HEK293 (cell line): Measurements from ENCODE around the gene PLEKHH3.
A peak's percentile ranks its signal among the peaks of the same experiment; 100 is the strongest.

Source experiments
- CTCF ChIA-PET: fragments of 350-600 bp; formaldehyde crosslinking; extraction: SDS; loops from one replicate; lab custom pipeline; 2021; ENCODE audit warnings: antibody characterized with exemption; lab: Yijun Ruan, JAX
- POLR2A ChIA-PET: fragments of 300-600 bp; formaldehyde crosslinking; extraction: SDS; loops from one replicate; lab custom pipeline; 2020; ENCODE audit warnings: antibody characterized with exemption, inconsistent platforms; lab: Yijun Ruan, JAX
- H3K27ac ChIP-seq: fragments of 200-500 bp; sonication (Bioruptor generic); 2 replicates; pipeline ENCODE4 v1.5.1; 2014; ENCODE audit warnings: low read depth, low read length, control low read depth, inconsistent platforms; ENCODE audit errors: extremely low read depth
- H3K36me3 ChIP-seq, 2 experiments: fragments of 200-500 bp in 1 of 2; sonication (Bioruptor generic) in 1 of 2; 1 replicate in 1 of 2; 2 replicates in 1 of 2; pipeline ENCODE4 v1.5.1; 2014 to 2017; ENCODE audit warnings: inconsistent platforms in 2 of 2, low read length in 2 of 2; ENCODE audit not compliant: control insufficient read depth in 2 of 2, insufficient read depth in 1 of 2
- H3K4me1 ChIP-seq: fragments of 200-500 bp; sonication (Bioruptor generic); 2 replicates; pipeline ENCODE4 v1.5.1; 2014; ENCODE audit warnings: mild to moderate bottlenecking, low read length, inconsistent platforms; ENCODE audit not compliant: control insufficient read depth, insufficient read depth
- H3K4me3 ChIP-seq: 2 replicates; pipeline ENCODE4 v1.5.1; 2011; ENCODE audit warnings: low read depth, mild to moderate bottlenecking, control low read depth, low read length, moderate library complexity
- H3K9me3 ChIP-seq: fragments of 200-500 bp; sonication (Bioruptor generic); 2 replicates; pipeline ENCODE4 v1.5.1; 2014; ENCODE audit warnings: low read depth, low read length, inconsistent platforms; ENCODE audit not compliant: control insufficient read depth, insufficient read depth
- BCL11B ChIP-seq: fragments of 450-650 bp; formaldehyde crosslinking; IDR thresholded peaks from 2 replicates; pipeline ENCODE4 v1.5.1; 2016; ENCODE audit warnings: low read depth, missing biosample characterization, missing genetic modification characterization
- GLIS2 ChIP-seq: fragments of 450-650 bp; formaldehyde crosslinking; IDR thresholded peaks from 2 replicates; pipeline ENCODE4 v1.5.1; 2016; ENCODE audit warnings: missing biosample characterization, missing genetic modification characterization
- IKZF3 ChIP-seq: fragments of 450-650 bp; IDR thresholded peaks from 2 replicates; pipeline ENCODE4 v1.5.0; 2018; ENCODE audit warnings: missing biosample characterization, mild to moderate bottlenecking, missing genetic modification characterization, moderate library complexity
- SP7 ChIP-seq: fragments of 450-650 bp; formaldehyde crosslinking; IDR thresholded peaks from 2 replicates; pipeline ENCODE4 v1.5.1; 2016; ENCODE audit warnings: missing biosample characterization, missing genetic modification characterization
- ZBTB17 ChIP-seq: fragments of 450-650 bp; formaldehyde crosslinking; IDR thresholded peaks from 2 replicates; pipeline ENCODE4 v1.5.1; 2016; ENCODE audit warnings: missing biosample characterization, missing genetic modification characterization
- ZBTB48 ChIP-seq: fragments of 450-650 bp; formaldehyde crosslinking; IDR thresholded peaks from 2 replicates; pipeline ENCODE4 v1.5.1; 2016; ENCODE audit warnings: missing biosample characterization, missing genetic modification characterization
- ZBTB6 ChIP-seq: fragments of 450-650 bp; formaldehyde crosslinking; IDR thresholded peaks from 2 replicates; pipeline ENCODE4 v1.5.1; 2017; ENCODE audit warnings: missing biosample characterization, missing genetic modification characterization
- ZEB2 ChIP-seq: fragments of 450-650 bp; formaldehyde crosslinking; IDR thresholded peaks from 2 replicates; pipeline ENCODE4 v1.5.1; 2016; ENCODE audit warnings: missing biosample characterization, missing genetic modification characterization
- ZIC2 ChIP-seq: fragments of 450-650 bp; formaldehyde crosslinking; IDR thresholded peaks from 2 replicates; pipeline ENCODE4 v1.5.1; 2016; ENCODE audit warnings: missing biosample characterization, missing genetic modification characterization
- ZNF18 ChIP-seq: fragments of 450-650 bp; formaldehyde crosslinking; IDR thresholded peaks from 2 replicates; pipeline ENCODE4 v1.5.1; 2016; ENCODE audit warnings: missing biosample characterization, missing genetic modification characterization
- ZNF2 ChIP-seq: fragments of 450-650 bp; formaldehyde crosslinking; IDR thresholded peaks from 2 replicates; pipeline ENCODE4 v1.5.1; 2016; ENCODE audit warnings: missing biosample characterization, missing genetic modification characterization
- ZNF335 ChIP-seq: fragments of 450-650 bp; formaldehyde crosslinking; conservative IDR thresholded peaks from 2 replicates; pipeline ENCODE4 v1.5.1; 2016; ENCODE audit warnings: missing biosample characterization, missing genetic modification characterization
- ZNF341 ChIP-seq: fragments of 450-650 bp; formaldehyde crosslinking; IDR thresholded peaks from 2 replicates; pipeline ENCODE4; 2016; ENCODE audit warnings: low read depth, missing biosample characterization, missing genetic modification characterization
- ZNF391 ChIP-seq: fragments of 450-650 bp; formaldehyde crosslinking; IDR thresholded peaks from 2 replicates; pipeline ENCODE4 v1.5.1; 2016; ENCODE audit warnings: low read depth, missing biosample characterization, missing genetic modification characterization, borderline replicate concordance
- ZNF548 ChIP-seq: fragments of 450-650 bp; formaldehyde crosslinking; IDR thresholded peaks from 2 replicates; pipeline ENCODE4 v1.5.1; 2016; ENCODE audit warnings: missing biosample characterization, missing genetic modification characterization
- ZNF580 ChIP-seq: fragments of 450-650 bp; formaldehyde crosslinking; IDR thresholded peaks from 2 replicates; pipeline ENCODE4 v1.5.1; 2016; ENCODE audit warnings: missing biosample characterization, missing genetic modification characterization
- ZNF600 ChIP-seq: fragments of 450-650 bp; formaldehyde crosslinking; IDR thresholded peaks from 2 replicates; pipeline ENCODE4 v1.5.1; 2016; ENCODE audit warnings: missing biosample characterization, missing genetic modification characterization
- ZNF610 ChIP-seq: fragments of 450-650 bp; formaldehyde crosslinking; IDR thresholded peaks from 2 replicates; pipeline ENCODE4 v1.5.1; 2016; ENCODE audit warnings: missing biosample characterization, missing genetic modification characterization, borderline replicate concordance
- ZNF623 ChIP-seq: fragments of 450-650 bp; formaldehyde crosslinking; IDR thresholded peaks from 2 replicates; pipeline ENCODE4 v1.5.1; 2016; ENCODE audit warnings: missing biosample characterization, missing genetic modification characterization
- ZNF624 ChIP-seq: fragments of 450-650 bp; formaldehyde crosslinking; IDR thresholded peaks from 2 replicates; pipeline ENCODE4 v1.5.1; 2017; ENCODE audit warnings: missing biosample characterization, missing genetic modification characterization
- ZNF629 ChIP-seq: fragments of 450-650 bp; formaldehyde crosslinking; IDR thresholded peaks from 2 replicates; pipeline ENCODE4 v1.5.1; 2017; ENCODE audit warnings: missing biosample characterization, missing genetic modification characterization
- ZNF76 ChIP-seq: fragments of 450-650 bp; formaldehyde crosslinking; IDR thresholded peaks from 2 replicates; pipeline ENCODE4; 2016; ENCODE audit warnings: low read depth, missing biosample characterization, missing genetic modification characterization, borderline replicate concordance
- ZNF785 ChIP-seq: fragments of 450-650 bp; formaldehyde crosslinking; IDR thresholded peaks from 2 replicates; pipeline ENCODE4 v1.5.1; 2016; ENCODE audit warnings: missing biosample characterization, missing genetic modification characterization
- TF ChIP-seq, protein P1 (sequence below): fragments of 450-650 bp; formaldehyde crosslinking; IDR thresholded peaks from 2 replicates; pipeline ENCODE4 v1.5.1; 2016; ENCODE audit warnings: missing biosample characterization, missing genetic modification characterization
- TF ChIP-seq, protein P2 (sequence below): fragments of 450-650 bp; IDR thresholded peaks from 2 replicates; pipeline ENCODE4 v1.5.1; 2018; ENCODE audit warnings: missing biosample characterization, mild to moderate bottlenecking, missing genetic modification characterization
- TF ChIP-seq, protein P3 (sequence below): fragments of 450-650 bp; formaldehyde crosslinking; IDR thresholded peaks from 2 replicates; pipeline ENCODE4; 2016; ENCODE audit warnings: missing biosample characterization, missing genetic modification characterization
- TF ChIP-seq, protein P4 (sequence below): fragments of 450-650 bp; formaldehyde crosslinking; IDR thresholded peaks from 2 replicates; pipeline ENCODE4 v1.5.1; 2017; ENCODE audit warnings: missing biosample characterization, mild to moderate bottlenecking, missing genetic modification characterization, moderate library complexity

PLEKHH3 gene

DNA sequence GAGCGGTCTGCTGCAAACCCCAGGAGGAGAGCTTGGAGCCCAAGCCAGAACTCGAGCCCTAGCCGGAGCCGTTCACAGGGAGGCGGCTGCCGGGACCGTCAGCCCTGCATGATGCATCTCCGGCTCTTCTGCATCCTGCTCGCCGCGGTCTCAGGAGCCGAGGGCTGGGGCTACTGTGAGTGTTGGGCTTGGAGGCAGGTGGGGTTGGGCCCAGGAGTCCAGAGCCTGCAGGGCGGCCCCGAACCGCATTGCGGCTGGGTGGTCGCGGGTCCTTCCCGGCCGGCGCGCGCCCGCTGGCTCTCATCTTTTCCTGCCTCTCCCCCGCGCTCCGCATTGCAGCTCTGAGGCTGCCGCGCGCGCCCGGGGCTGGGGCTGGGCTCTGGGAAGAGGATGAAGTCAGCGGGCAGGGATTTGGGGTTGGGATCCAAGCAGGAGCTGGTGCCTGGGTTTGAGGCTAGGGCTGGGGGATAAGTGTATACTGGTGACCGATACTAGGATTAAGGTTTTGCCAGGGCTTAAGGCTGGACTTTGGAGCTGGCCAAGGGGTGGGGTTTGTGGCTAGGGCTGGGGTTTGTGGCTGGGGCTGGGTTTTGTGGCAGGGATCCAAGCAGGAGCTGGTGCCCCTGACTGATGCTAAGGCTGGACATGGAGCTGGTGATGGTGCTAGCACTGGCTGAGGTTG lies 6.1 kb upstream of the PLEKHH3 start:
- ChIA-PET POLR2A (interaction anchor here (0.8 to 1.5 kb wide), 17 partner anchors 15 to 665 kb away, joined by 3 to 11 read pairs (median 4); partner anchors contain the start of genes BECN1, PSMC3IP, RETREG3 and TUBG1), CTCF (interaction anchor here (0.6 to 2.7 kb wide), 11 partner anchors 11 to 955 kb away, joined by 3 to 17 read pairs (median 3); partner anchors contain the start of gene PSMC3IP)
- H3K9me3 ChIP-seq = no peaks in the 10 kb centered on the region
- peak overlapping the region; percentile 60 for H3K4me3 ChIP-seq
- peaks cover 12% of the 10 kb centered on the region for H3K4me1 ChIP-seq
- H3K36me3 ChIP-seq = peaks cover 0 to 18% of the 10 kb centered on the region in 2 experiments; a peak in 1 of 3 replicates
- peak overlapping the region; percentile 48; the same call in 1 of the 2 replicates for H3K27ac ChIP-seq
- TF ChIP-seq, protein P1, sequence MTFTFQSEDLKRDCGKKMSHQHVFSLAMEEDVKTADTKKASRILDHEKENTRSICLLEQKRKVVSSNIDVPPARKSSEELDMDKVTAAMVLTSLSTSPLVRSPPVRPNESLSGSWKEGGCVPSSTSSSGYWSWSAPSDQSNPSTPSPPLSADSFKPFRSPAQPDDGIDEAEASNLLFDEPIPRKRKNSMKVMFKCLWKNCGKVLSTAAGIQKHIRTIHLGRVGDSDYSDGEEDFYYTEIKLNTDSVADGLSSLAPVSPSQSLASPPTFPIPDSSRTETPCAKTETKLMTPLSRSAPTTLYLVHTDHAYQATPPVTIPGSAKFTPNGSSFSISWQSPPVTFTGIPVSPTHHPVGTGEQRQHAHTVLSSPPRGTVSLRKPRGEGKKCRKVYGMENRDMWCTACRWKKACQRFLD (tag by site-specific recombination) = no peak
- TF ChIP-seq ZNF548 (tag by site-specific recombination) (no peak), IKZF3 (peak; percentile 54; the same call in 1 of the 2 replicates), ZEB2 (tag by site-specific recombination) (peak; percentile 70; the same call in 1 of the 2 replicates), ZNF335 (tag by site-specific recombination) (peak; percentile 68; the same call in 1 of the 2 replicates), ZNF600 (tag by site-specific recombination) (peak; percentile 97), SP7 (tag by site-specific recombination) (peak; percentile 22), ZNF624 (tag by site-specific recombination) (no peak), ZNF580 (tag by site-specific recombination) (no peak), ZNF76 (tag by site-specific recombination) (0 out of 2 replicates have a peak, but pooled peaks have one; percentile 59), ZBTB6 (tag by site-specific recombination) (peak; percentile 64; the same call in 1 of the 2 replicates), ZNF391 (no peak), ZNF785 (tag by site-specific recombination) (no peak), ZNF629 (tag by site-specific recombination) (no peak), ZNF18 (tag by site-specific recombination) (no peak), ZNF610 (tag by site-specific recombination) (peak; percentile 71; the same call in 1 of the 2 replicates), ZNF341 (tag by site-specific recombination) (peak; percentile 85), ZBTB17 (peak; percentile 94), ZBTB48 (tag by site-specific recombination) (peak; percentile 40), BCL11B (tag by site-specific recombination) (peak; percentile 34; the same call in 1 of the 2 replicates), ZIC2 (tag by site-specific recombination) (0 out of 2 replicates have a peak, but pooled peaks have one; percentile 5), ZNF2 (tag by site-specific recombination) (peak; percentile 50), GLIS2 (tag by site-specific recombination) (peak; percentile 44; the same call in 1 of the 2 replicates), ZNF623 (tag by site-specific recombination) (0 out of 2 replicates have a peak, but pooled peaks have one; percentile 12)
- TF ChIP-seq, protein P2, sequence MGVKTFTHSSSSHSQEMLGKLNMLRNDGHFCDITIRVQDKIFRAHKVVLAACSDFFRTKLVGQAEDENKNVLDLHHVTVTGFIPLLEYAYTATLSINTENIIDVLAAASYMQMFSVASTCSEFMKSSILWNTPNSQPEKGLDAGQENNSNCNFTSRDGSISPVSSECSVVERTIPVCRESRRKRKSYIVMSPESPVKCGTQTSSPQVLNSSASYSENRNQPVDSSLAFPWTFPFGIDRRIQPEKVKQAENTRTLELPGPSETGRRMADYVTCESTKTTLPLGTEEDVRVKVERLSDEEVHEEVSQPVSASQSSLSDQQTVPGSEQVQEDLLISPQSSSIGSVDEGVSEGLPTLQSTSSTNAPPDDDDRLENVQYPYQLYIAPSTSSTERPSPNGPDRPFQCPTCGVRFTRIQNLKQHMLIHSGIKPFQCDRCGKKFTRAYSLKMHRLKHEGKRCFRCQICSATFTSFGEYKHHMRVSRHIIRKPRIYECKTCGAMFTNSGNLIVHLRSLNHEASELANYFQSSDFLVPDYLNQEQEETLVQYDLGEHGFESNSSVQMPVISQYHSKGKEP (tag by site-specific recombination) = peak; percentile 66
- TF ChIP-seq, protein P3, sequence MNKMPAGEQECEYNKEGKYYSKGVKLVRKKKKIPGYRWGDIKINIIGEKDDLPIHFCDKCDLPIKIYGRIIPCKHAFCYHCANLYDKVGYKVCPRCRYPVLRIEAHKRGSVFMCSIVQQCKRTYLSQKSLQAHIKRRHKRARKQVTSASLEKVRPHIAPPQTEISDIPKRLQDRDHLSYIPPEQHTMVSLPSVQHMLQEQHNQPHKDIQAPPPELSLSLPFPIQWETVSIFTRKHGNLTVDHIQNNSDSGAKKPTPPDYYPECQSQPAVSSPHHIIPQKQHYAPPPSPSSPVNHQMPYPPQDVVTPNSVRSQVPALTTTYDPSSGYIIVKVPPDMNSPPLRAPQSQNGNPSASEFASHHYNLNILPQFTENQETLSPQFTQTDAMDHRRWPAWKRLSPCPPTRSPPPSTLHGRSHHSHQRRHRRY = no peak
- TF ChIP-seq, protein P4, sequence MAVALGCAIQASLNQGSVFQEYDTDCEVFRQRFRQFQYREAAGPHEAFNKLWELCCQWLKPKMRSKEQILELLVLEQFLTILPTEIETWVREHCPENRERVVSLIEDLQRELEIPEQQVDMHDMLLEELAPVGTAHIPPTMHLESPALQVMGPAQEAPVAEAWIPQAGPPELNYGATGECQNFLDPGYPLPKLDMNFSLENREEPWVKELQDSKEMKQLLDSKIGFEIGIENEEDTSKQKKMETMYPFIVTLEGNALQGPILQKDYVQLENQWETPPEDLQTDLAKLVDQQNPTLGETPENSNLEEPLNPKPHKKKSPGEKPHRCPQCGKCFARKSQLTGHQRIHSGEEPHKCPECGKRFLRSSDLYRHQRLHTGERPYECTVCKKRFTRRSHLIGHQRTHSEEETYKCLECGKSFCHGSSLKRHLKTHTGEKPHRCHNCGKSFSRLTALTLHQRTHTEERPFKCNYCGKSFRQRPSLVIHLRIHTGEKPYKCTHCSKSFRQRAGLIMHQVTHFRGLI (tag by site-specific recombination) = peak; percentile 91
